ENCODE results near the gene CSK. TPM values are rescaled to one million over a fixed set of nuclear protein-coding genes. Genes with fewer than 3 reads are reported as not detected.

Gene CSK
- total RNA-seq, 1 donor from 2014 or later = 477 TPM

- intact Hi-C loops (cut with micrococcal nuclease) = no loop called here
These were observed 59.2 kb downstream of the CSK start for GRCh38 chr15:74840851-74841775.

- intact Hi-C loops (cut with micrococcal nuclease) = loop anchor here (2.0 kb wide), 3 partner anchors 61 to 611 kb away; partner anchors contain the start of gene ARID3B
These were observed 60.1 kb downstream of the CSK start for GRCh38 chr15:74841891-74842373.

- intact Hi-C loops (cut with micrococcal nuclease) = loop anchor here (1.0 to 2.0 kb wide), 10 partner anchors 30 to 610 kb away; partner anchors contain the start of genes ARID3B, COX5A, FAM219B and PPCDC
These were observed 60.9 kb downstream of the CSK start, which contains the start of gene ULK3 for GRCh38 chr15:74842581-74843444. Gene ULK3, minus strand, starts transcription at chr15:74843156. Its CDS starts 51 bp downstream, at chr15:74843105.

GRCh38 chr15:74843445-74843828 is 61.6 kb downstream of the CSK start:
- intact Hi-C loops (cut with micrococcal nuclease) = loop anchor here (1.0 to 2.0 kb wide), 10 partner anchors 30 to 609 kb away; partner anchors contain the start of genes ARID3B, COX5A, FAM219B and PPCDC

GRCh38 chr15:74843891-74844299 is 62.0 kb downstream of the CSK start:
- intact Hi-C loops (cut with micrococcal nuclease) = loop anchor here (1.0 to 2.0 kb wide), 10 partner anchors 29 to 609 kb away; partner anchors contain the start of genes ARID3B, COX5A, FAM219B and PPCDC

- intact Hi-C loops (cut with micrococcal nuclease) = loop anchor here (1.0 kb wide), 2 partner anchors 26 to 57 kb away; no protein-coding TSS in a partner anchor
These were observed 62.7 kb downstream of the CSK start for GRCh38 chr15:74844319-74845207.

GRCh38 chr15:74845208-74845568 is 63.3 kb downstream of the CSK start:
- intact Hi-C loops (cut with micrococcal nuclease) = loop anchor here (1.0 kb wide), 2 partner anchors 25 to 56 kb away; no protein-coding TSS in a partner anchor

- intact Hi-C loops (cut with micrococcal nuclease) = loop anchor here (1.0 kb wide), 2 partner anchors 25 to 56 kb away; no protein-coding TSS in a partner anchor
These were observed 63.7 kb downstream of the CSK start for GRCh38 chr15:74845581-74845980.

- intact Hi-C loops (cut with micrococcal nuclease) = no loop called here
These were observed 65.6 kb downstream of the CSK start for GRCh38 chr15:74847432-74847831.

GRCh38 chr15:74850393-74850792 is 68.5 kb downstream of the CSK start:
- intact Hi-C loops (cut with micrococcal nuclease) = no loop called here

GRCh38 chr15:74851960-74852359 is 70.1 kb downstream of the CSK start:
- intact Hi-C loops (cut with micrococcal nuclease) = no loop called here

Other genes with a start within 250 kb of the CSK start
- gene ARID3B, start 240.9 kb upstream of the CSK start, total RNA-seq = 46.7 and 47.2 TPM in 2 replicates
- gene CLK3, start 166.2 kb upstream of the CSK start, total RNA-seq = 102 and 109 TPM in 2 replicates
- 41.7 and 51.2 TPM in 2 replicates for gene EDC3, start 86.1 kb upstream of the CSK start, total RNA-seq
- 0.42 and 0.46 TPM in 2 replicates for gene CYP1A1, start 56.6 kb upstream of the CSK start, total RNA-seq
- not detected in 2 replicates for gene CYP1A2, start 33.2 kb upstream of the CSK start, total RNA-seq
- gene LMAN1L, start 30.8 kb downstream of the CSK start, total RNA-seq = 3.7 and 3.8 TPM in 2 replicates
- 0.91 and 1.4 TPM in 2 replicates for gene CPLX3, start 44.5 kb downstream of the CSK start, total RNA-seq
- 57.9 and 58.0 TPM in 2 replicates for gene ULK3, start 61.1 kb downstream of the CSK start, total RNA-seq
- 155 and 156 TPM in 2 replicates for gene SCAMP2, start 91.3 kb downstream of the CSK start, total RNA-seq
- gene MPI, start 108.0 kb downstream of the CSK start, total RNA-seq = 68.1 and 69.2 TPM in 2 replicates
- gene FAM219B, start 124.8 kb downstream of the CSK start, total RNA-seq = 92.8 and 111 TPM in 2 replicates
- 205 and 208 TPM in 2 replicates for gene COX5A, start 156.0 kb downstream of the CSK start, total RNA-seq
- gene RPP25, start 174.7 kb downstream of the CSK start, total RNA-seq = 5.4 and 6.0 TPM in 2 replicates
- 0.98 and 1.4 TPM in 2 replicates for gene SCAMP5, start 213.5 kb downstream of the CSK start, total RNA-seq
- 39.6 and 41.3 TPM in 2 replicates for gene PPCDC, start 241.5 kb downstream of the CSK start, total RNA-seq